Fibroblast of lung (primary cell): ENCODE measurements around the gene NLGN1. TPM values are rescaled to one million over a fixed set of nuclear protein-coding genes. Genes with fewer than 3 reads are reported as not detected.
A peak's percentile ranks its signal among the peaks of the same experiment; 100 is the strongest.

Experiments
- DNase-seq, 2 donors: peaks; one replicate each; pipeline versions ENCODE4 v3.0.0 to v3.0.0-alpha.2; 2010; ENCODE audit warnings: low read depth in 2 of 2
- H2AFZ ChIP-seq: 2 replicates; pipeline ENCODE4 v1.5.1; 2012; ENCODE audit warnings: low read length, control low read depth, inconsistent platforms
- H3K27ac ChIP-seq: 2 replicates; pipeline ENCODE4 v1.5.1; 2011; ENCODE audit warnings: low read length, control low read depth; ENCODE audit not compliant: insufficient read depth
- H3K27me3 ChIP-seq: 2 replicates; pipeline ENCODE4 v1.5.1; 2011; ENCODE audit warnings: mild to moderate bottlenecking, low read length; ENCODE audit not compliant: control insufficient read depth, insufficient read depth
- H3K36me3 ChIP-seq: 2 replicates; pipeline ENCODE4 v1.5.1; 2011; ENCODE audit warnings: low read length; ENCODE audit not compliant: control insufficient read depth, insufficient read depth
- H3K4me1 ChIP-seq: 2 replicates; pipeline ENCODE4 v1.5.1; 2011; ENCODE audit warnings: low read length; ENCODE audit not compliant: control insufficient read depth, insufficient read depth; ENCODE audit errors: extremely low read depth
- H3K4me2 ChIP-seq: 2 replicates; pipeline ENCODE4 v1.5.1; 2011; ENCODE audit warnings: low read length, control low read depth; ENCODE audit not compliant: insufficient read depth; ENCODE audit errors: extremely low read depth
- H3K4me3 ChIP-seq, 4 experiments: fragments of 200-600 bp in 1 of 4; sonication (generic) in 1 of 4; replicated peaks in 1 of 4; 2 replicates each; pipeline ENCODE4 v1.5.1; 2011 to 2016; ENCODE audit warnings: low read length in 4 of 4, low read depth in 3 of 4, mild to moderate bottlenecking in 3 of 4, control low read depth in 2 of 4, inconsistent platforms in 1 of 4, mixed read lengths in 1 of 4; ENCODE audit not compliant: insufficient read depth in 1 of 4; ENCODE audit errors: control extremely low read depth in 1 of 4
- H3K79me2 ChIP-seq: 2 replicates; pipeline ENCODE4 v1.5.1; 2012; ENCODE audit warnings: mild to moderate bottlenecking, low read length, inconsistent platforms; ENCODE audit not compliant: control insufficient read depth, insufficient read depth
- H3K9ac ChIP-seq: 2 replicates; pipeline ENCODE4 v1.5.1; 2011; ENCODE audit warnings: mild to moderate bottlenecking, low read length, control low read depth; ENCODE audit not compliant: insufficient read depth
- H3K9me3 ChIP-seq: 2 replicates; pipeline ENCODE4 v1.5.1; 2012; ENCODE audit warnings: low read depth, low read length; ENCODE audit not compliant: control insufficient read depth, insufficient read depth
- H4K20me1 ChIP-seq: 2 replicates; pipeline ENCODE4 v1.5.1; 2011; ENCODE audit warnings: low read length; ENCODE audit not compliant: control insufficient read depth, insufficient read depth; ENCODE audit errors: extremely low read depth
- CTCF ChIP-seq, 2 donors: IDR thresholded peaks in 1 of 2; conservative IDR thresholded peaks in 1 of 2; 1 replicate in 1 of 2; 2 replicates in 1 of 2; pipeline ENCODE4 v1.5.1; 2011 to 2012; ENCODE audit warnings: low read length in 2 of 2, control low read depth in 1 of 2, inconsistent platforms in 1 of 2, low read depth in 1 of 2, mild to moderate bottlenecking in 1 of 2
- EZH2 ChIP-seq: IDR thresholded peaks from 2 replicates; pipeline ENCODE4 v1.5.1; 2012; ENCODE audit warnings: low read length, control low read depth, mild to moderate bottlenecking; ENCODE audit errors: missing control alignments
- polyA plus RNA-seq, 2 donors: library from polyadenylated mRNA; depleted of rRNA in 1 of 2; stranded (reverse) in 1 of 2; unstranded in 1 of 2; fragments of >200 nt; gene quantifications; 2 replicates each; pipeline ENCODE4 v1.2.1, GENCODE V29; 2011 to 2012; ENCODE audit warnings: missing spikeins in 1 of 2
- total RNA-seq: library from RNA; depleted of rRNA; stranded (reverse); fragments of >200 nt; gene quantifications from 2 replicates; pipeline ENCODE4 v1.2.1, GENCODE V29; 2014

NLGN1 gene
- total and polyA plus RNA-seq, 2 donors (not counting 1 experiment from before 2014, with no cell fraction given) = 0.61 to 2.1 TPM

- Histone ChIP-seq H3K9ac (no peak overlapping the region), H3K27ac (no peak overlapping the region), H3K79me2 (no peaks in the 10 kb centered on the region), H3K9me3 (no peaks in the 10 kb centered on the region), H4K20me1 (no peaks in the 10 kb centered on the region), H3K4me3 (no peak overlapping the region), H2AFZ (no peak overlapping the region), H3K4me2 (no peak overlapping the region), H3K27me3 (no peaks in the 10 kb centered on the region), H3K4me1 (no peaks in the 10 kb centered on the region), H3K36me3 (no peaks in the 10 kb centered on the region)
- TF ChIP-seq EZH2 = no peak
- TF ChIP-seq CTCF (conservative IDR thresholded peaks at IDR 0.05 in 1 of 2, IDR thresholded peaks at IDR 0.05 in 1 of 2; ENCODE audit: low read depth in 1 of 2, low read length in 2 of 2) = no peak
- DNase-seq = peak in 1 of 2 donors; percentile 13
Measured at GRCh38 chr3:174193604-174194003, 796.1 kb downstream of the NLGN1 start.

- H4K20me1 ChIP-seq = no peaks in the 10 kb centered on the region
- DNase-seq = no peak
- no peak overlapping the region for H3K27ac ChIP-seq
- H3K4me1 ChIP-seq = no peaks in the 10 kb centered on the region
- H3K9ac ChIP-seq = no peak overlapping the region
- H3K27me3 ChIP-seq = no peaks in the 10 kb centered on the region
- H3K9me3 ChIP-seq = no peaks in the 10 kb centered on the region
- H3K4me2 ChIP-seq = no peak overlapping the region
- H2AFZ ChIP-seq = no peak overlapping the region
- TF ChIP-seq CTCF (conservative IDR thresholded peaks at IDR 0.05 in 1 of 2, IDR thresholded peaks at IDR 0.05 in 1 of 2; ENCODE audit: low read depth in 1 of 2, low read length in 2 of 2) (no peak), EZH2 (no peak)
- H3K36me3 ChIP-seq = no peaks in the 10 kb centered on the region
- no peak overlapping the region for H3K4me3 ChIP-seq
- no peaks in the 10 kb centered on the region for H3K79me2 ChIP-seq
Measured at GRCh38 chr3:174197416-174197815, 799.9 kb downstream of the NLGN1 start.

- no peak overlapping the region for H3K27ac ChIP-seq
- H3K9ac ChIP-seq = no peak overlapping the region
- no peak for TF ChIP-seq CTCF (conservative IDR thresholded peaks at IDR 0.05 in 1 of 2, IDR thresholded peaks at IDR 0.05 in 1 of 2; ENCODE audit: low read depth in 1 of 2, low read length in 2 of 2)
- no peak for TF ChIP-seq EZH2
- H3K4me1 ChIP-seq = no peaks in the 10 kb centered on the region
- H3K79me2 ChIP-seq = no peaks in the 10 kb centered on the region
- no peaks in the 10 kb centered on the region for H4K20me1 ChIP-seq
- no peak overlapping the region for H3K4me2 ChIP-seq
- H3K27me3 ChIP-seq = no peaks in the 10 kb centered on the region
- H3K4me3 ChIP-seq = no peak overlapping the region
- DNase-seq = peak; percentile 55 to 98
- H3K36me3 ChIP-seq = no peaks in the 10 kb centered on the region
- no peak overlapping the region for H2AFZ ChIP-seq
- no peaks in the 10 kb centered on the region for H3K9me3 ChIP-seq
Measured at GRCh38 chr3:174198199-174198598, 800.7 kb downstream of the NLGN1 start.
